ENCODE measurements around the gene ATXN1L.
A peak's percentile ranks its signal among the peaks of the same experiment; 100 is the strongest.
"Not testable (repeated sequence)": the region's sequence is repeated elsewhere in the genome, so short reads cannot be mapped to it uniquely, and the experiment has no call there.

ATXN1L gene

GRCh38 chr16:71854369-71854948, 8.7 kb downstream of the ATXN1L start:
- DNase-seq: no peak

GRCh38 chr16:71855937-71856662, 10.3 kb downstream of the ATXN1L start:
- peak in 1 of 2 donors; percentile 28 for DNase-seq

GRCh38 chr16:71859762-71860521, 14.2 kb downstream of the ATXN1L start:
- DNase-seq: no peak

- DNase-seq: no peak
Measured at GRCh38 chr16:71863995-71864394, 18.2 kb downstream of the ATXN1L start.

- no peak for DNase-seq
Measured at GRCh38 chr16:71865173-71865863, 19.5 kb downstream of the ATXN1L start.

- DNase-seq: not testable (repeated sequence)
Measured at GRCh38 chr16:71867175-71867574, 21.4 kb downstream of the ATXN1L start.

- DNase-seq: no peak
Measured at GRCh38 chr16:71867939-71868338, 22.2 kb downstream of the ATXN1L start.

GRCh38 chr16:71869089-71869488, 23.3 kb downstream of the ATXN1L start:
- no peak for DNase-seq

GRCh38 chr16:71870818-71871217, 25.0 kb downstream of the ATXN1L start:
- DNase-seq: no peak

- DNase-seq: no peak
Measured at GRCh38 chr16:71873199-71873598, 27.4 kb downstream of the ATXN1L start.

GRCh38 chr16:71878911-71879310, 33.1 kb downstream of the ATXN1L start:
- DNase-seq: no peak

- no peak for DNase-seq
Measured at GRCh38 chr16:71880176-71880575, 34.4 kb downstream of the ATXN1L start.

GRCh38 chr16:71882505-71883167, 36.9 kb downstream of the ATXN1L start:
- peak; percentile 70 to 80 for DNase-seq

- DNase-seq: peak; percentile 64 to 65
Measured at GRCh38 chr16:71883168-71883848, 37.5 kb downstream of the ATXN1L start.

GRCh38 chr16:71883849-71884638, 38.3 kb downstream of the ATXN1L start, which contains the start of gene ZNF821:
Gene ZNF821 (minus strand): TSS chr16:71884182. CDS start chr16:71879946, 4,236 bp downstream.
- DNase-seq: peak; percentile 73 to 81

- no peak for DNase-seq
Measured at GRCh38 chr16:71885261-71885650, 39.5 kb downstream of the ATXN1L start.

- DNase-seq: no peak
Measured at GRCh38 chr16:71889147-71889546, 43.4 kb downstream of the ATXN1L start.

GRCh38 chr16:71893888-71894228, 48.1 kb downstream of the ATXN1L start:
- DNase-seq: no peak

- peak; percentile 33 to 44 for DNase-seq
Measured at GRCh38 chr16:71894229-71894920, 48.6 kb downstream of the ATXN1L start.

- DNase-seq: peak; percentile 97 to 98
Measured at GRCh38 chr16:71894921-71895678, 49.3 kb downstream of the ATXN1L start, which contains the start of gene IST1. Gene IST1 (plus strand): TSS chr16:71895531. CDS start chr16:71915641, 20,110 bp downstream.
